Keratinocyte (primary cell): Measurements from ENCODE around the gene ACVR1B.

Source experiments
- EZH2 ChIP-seq: IDR thresholded peaks from one replicate; pipeline ENCODE4 v1.6.1; 2012; ENCODE audit warnings: inconsistent platforms, mild to moderate bottlenecking, low read length, moderate library complexity
- TF ChIP-seq, protein P1 (sequence below), 3 experiments: IDR thresholded peaks in 1 of 3; conservative IDR thresholded peaks in 1 of 3; optimal IDR thresholded peaks in 1 of 3; 2 replicates in 2 of 3; 3 replicates in 1 of 3; pipeline versions ENCODE3 to v1.5.1; 2011; ENCODE audit warnings: low read length in 3 of 3, mild to moderate bottlenecking in 3 of 3, moderate library complexity in 2 of 3, control low read depth in 1 of 3, inconsistent platforms in 1 of 3; ENCODE audit not compliant: insufficient read depth in 2 of 3; ENCODE audit errors: extremely low read depth in 1 of 3

DNA sequence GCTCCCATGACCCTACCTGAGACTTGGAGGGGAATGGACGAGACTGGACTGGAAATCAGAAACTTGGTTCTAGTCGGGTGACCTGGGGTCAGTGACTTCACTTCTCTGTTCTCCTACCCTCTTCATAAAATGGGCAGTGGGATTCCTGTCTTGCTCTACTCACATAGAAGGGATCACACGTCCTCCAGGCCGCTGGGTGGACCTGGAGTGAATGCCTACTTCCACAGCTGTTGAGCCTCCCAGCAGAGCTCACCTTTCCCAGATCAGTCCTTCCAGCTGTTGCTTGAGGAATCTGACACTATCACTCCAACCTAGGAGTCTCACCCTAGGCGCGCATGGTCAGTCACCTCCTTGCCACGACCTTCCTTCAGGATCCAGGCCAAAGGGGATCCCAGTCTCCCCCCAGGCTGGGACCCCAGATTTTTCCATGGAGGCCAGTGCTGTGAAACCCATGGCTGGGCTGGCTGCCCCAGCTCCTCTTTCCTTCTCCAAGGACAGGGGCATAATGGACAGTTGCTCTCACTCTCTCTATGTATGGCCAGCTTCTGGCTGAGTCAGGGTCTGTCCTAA, 43.6 kb upstream of the ACVR1B start:
- TF ChIP-seq, protein P1, sequence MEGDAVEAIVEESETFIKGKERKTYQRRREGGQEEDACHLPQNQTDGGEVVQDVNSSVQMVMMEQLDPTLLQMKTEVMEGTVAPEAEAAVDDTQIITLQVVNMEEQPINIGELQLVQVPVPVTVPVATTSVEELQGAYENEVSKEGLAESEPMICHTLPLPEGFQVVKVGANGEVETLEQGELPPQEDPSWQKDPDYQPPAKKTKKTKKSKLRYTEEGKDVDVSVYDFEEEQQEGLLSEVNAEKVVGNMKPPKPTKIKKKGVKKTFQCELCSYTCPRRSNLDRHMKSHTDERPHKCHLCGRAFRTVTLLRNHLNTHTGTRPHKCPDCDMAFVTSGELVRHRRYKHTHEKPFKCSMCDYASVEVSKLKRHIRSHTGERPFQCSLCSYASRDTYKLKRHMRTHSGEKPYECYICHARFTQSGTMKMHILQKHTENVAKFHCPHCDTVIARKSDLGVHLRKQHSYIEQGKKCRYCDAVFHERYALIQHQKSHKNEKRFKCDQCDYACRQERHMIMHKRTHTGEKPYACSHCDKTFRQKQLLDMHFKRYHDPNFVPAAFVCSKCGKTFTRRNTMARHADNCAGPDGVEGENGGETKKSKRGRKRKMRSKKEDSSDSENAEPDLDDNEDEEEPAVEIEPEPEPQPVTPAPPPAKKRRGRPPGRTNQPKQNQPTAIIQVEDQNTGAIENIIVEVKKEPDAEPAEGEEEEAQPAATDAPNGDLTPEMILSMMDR (optimal IDR thresholded peaks at IDR 0.05 in 1 of 3, IDR thresholded peaks at IDR 0.05 in 1 of 3, conservative IDR thresholded peaks at IDR 0.05 in 1 of 3; ENCODE audit: extremely low read depth in 1 of 3, insufficient read depth in 2 of 3, low read length in 3 of 3), result no peak
- peak; percentile 71 for TF ChIP-seq EZH2
